Renal cortical epithelial cell (primary cell): Measurements from ENCODE around the gene LRP8. TPM values are rescaled to one million over a fixed set of nuclear protein-coding genes. Genes with fewer than 3 reads are reported as not detected.

Source experiments
- DNase-seq: peaks from one replicate; pipeline ENCODE4 v3.0.0-alpha.2; 2011; ENCODE audit warnings: low read depth
- total RNA-seq: library from RNA; depleted of rRNA; stranded (reverse); fragments of >200 nt; gene quantifications from 2 replicates; pipeline ENCODE4 v1.2.3, GENCODE V29; 2014

Gene LRP8
- total RNA-seq, 1 donor from 2014 or later: 2.9 TPM

GRCh38 chr1:53323316-53323715 lies 4.6 kb downstream of the LRP8 start:
- no peak for DNase-seq

- no peak for DNase-seq
Observed at GRCh38 chr1:53321776-53322602, 5.9 kb downstream of the LRP8 start.

- DNase-seq: no peak
Observed at GRCh38 chr1:53321366-53321765, 6.5 kb downstream of the LRP8 start.

GRCh38 chr1:53320646-53321045 lies 7.2 kb downstream of the LRP8 start:
- DNase-seq: no peak

GRCh38 chr1:53319296-53320101 lies 8.4 kb downstream of the LRP8 start:
- no peak for DNase-seq

- no peak for DNase-seq
Observed at GRCh38 chr1:53317646-53318539, 10.0 kb downstream of the LRP8 start.

- DNase-seq: no peak
Observed at GRCh38 chr1:53316766-53317581, 10.9 kb downstream of the LRP8 start.

GRCh38 chr1:53316424-53316765 lies 11.5 kb downstream of the LRP8 start:
- no peak for DNase-seq

- peak; percentile 53 for DNase-seq
Observed at GRCh38 chr1:53315456-53316423, 12.1 kb downstream of the LRP8 start.

- DNase-seq: no peak
Observed at GRCh38 chr1:53315046-53315445, 12.8 kb downstream of the LRP8 start.

- no peak for DNase-seq
Observed at GRCh38 chr1:53314606-53315005, 13.3 kb downstream of the LRP8 start.

GRCh38 chr1:53314096-53314495 lies 13.8 kb downstream of the LRP8 start:
- no peak for DNase-seq

GRCh38 chr1:53313556-53313955 lies 14.3 kb downstream of the LRP8 start:
- DNase-seq: no peak

GRCh38 chr1:53311702-53312305 lies 16.1 kb downstream of the LRP8 start:
- DNase-seq: no peak

GRCh38 chr1:53310847-53311681 lies 16.8 kb downstream of the LRP8 start:
- no peak for DNase-seq

- no peak for DNase-seq
Observed at GRCh38 chr1:53309802-53310201, 18.1 kb downstream of the LRP8 start.

GRCh38 chr1:53308506-53308905 lies 19.4 kb downstream of the LRP8 start:
- DNase-seq: no peak

GRCh38 chr1:53307037-53307436 lies 20.8 kb downstream of the LRP8 start:
- no peak for DNase-seq

GRCh38 chr1:53306168-53306567 lies 21.7 kb downstream of the LRP8 start:
- DNase-seq: peak; percentile 32
